Right ventricle myocardium inferior (tissue), 1 donor: ENCODE results near the gene PHF1. TPM values are rescaled to one million over a fixed set of nuclear protein-coding genes. Genes with fewer than 3 reads are reported as not detected.
"Not testable (repeated sequence)": the region's sequence is repeated elsewhere in the genome, so short reads cannot be mapped to it uniquely, and the experiment has no call there.

ENCODE experiments used
- ATAC-seq: fragments of 200-7000 bp; cut with Tn5 transposase; one replicate; pipeline ENCODE4 v1.9.1; 2020; ENCODE audit warnings: mild to moderate bottlenecking, moderate library complexity
- DNase-seq: peaks from one replicate; pipeline ENCODE4 v3.0.0; 2021; ENCODE audit errors: missing footprints
- intact Hi-C: fragments of 100-400 bp; cut with DNase I; formaldehyde crosslinking; loops from one replicate; pipeline ENCODE4 v1.11.0; 2022
- total RNA-seq: library from RNA; stranded (reverse); fragmentation: NEBNext Ultra II Directional; extraction: Animal tissue kit (Norgen Biotek cat#: 25700); gene quantifications from one replicate; pipeline ENCODE4 v1.2.1, GENCODE V29; 2021
- donor health status: DM: no; HTN: yes; CAD: no; lungs with severe emphysema.

Gene PHF1
- total RNA-seq, 1 donor from 2014 or later, result 43.5 TPM

GRCh38 chr6:33390173-33390572, 20.6 kb upstream of the PHF1 start:
- intact Hi-C loops, result loop anchor here (2.0 kb wide), 1 partner anchor 35 kb away; no protein-coding TSS in a partner anchor
- DNase-seq (no peak), ATAC-seq (no peak)

- DNase-seq (no peak), ATAC-seq (no peak)
- intact Hi-C loops, result loop anchor here (1.0 to 2.0 kb wide), 2 partner anchors 19 to 34 kb away; no protein-coding TSS in a partner anchor
Measured at GRCh38 chr6:33390767-33391277, 20.0 kb upstream of the PHF1 start.

GRCh38 chr6:33391278-33391921, 19.4 kb upstream of the PHF1 start, which contains the start of gene KIFC1:
Gene KIFC1 (plus strand): TSS chr6:33391823. CDS start chr6:33391986, 163 bp downstream.
- ATAC-seq, result peak; percentile 99
- intact Hi-C loops, result loop anchor here (1.0 to 2.0 kb wide), 2 partner anchors 19 to 33 kb away; no protein-coding TSS in a partner anchor
- DNase-seq, result peak; percentile 99

GRCh38 chr6:33391922-33392594, 18.8 kb upstream of the PHF1 start:
- intact Hi-C loops, result loop anchor here (1.0 to 2.0 kb wide), 2 partner anchors 18 to 33 kb away; no protein-coding TSS in a partner anchor
- DNase-seq (no peak), ATAC-seq (no peak)

- intact Hi-C loops, result no loop called here
- no peak for ATAC-seq
- DNase-seq, result no peak
Measured at GRCh38 chr6:33392595-33392948, 18.2 kb upstream of the PHF1 start.

GRCh38 chr6:33392979-33393378, 17.8 kb upstream of the PHF1 start:
- intact Hi-C loops, result no loop called here
- ATAC-seq (no peak), DNase-seq (no peak)

- ATAC-seq (no peak), DNase-seq (no peak)
- intact Hi-C loops, result no loop called here
Measured at GRCh38 chr6:33397541-33397940, 13.3 kb upstream of the PHF1 start.

GRCh38 chr6:33398601-33399000, 12.2 kb upstream of the PHF1 start:
- DNase-seq, ATAC-seq, intact Hi-C loops: not testable (repeated sequence)

- intact Hi-C loops, DNase-seq, ATAC-seq: not testable (repeated sequence)
Measured at GRCh38 chr6:33399881-33400280, 10.9 kb upstream of the PHF1 start.

- DNase-seq, result no peak
- ATAC-seq, result no peak
- intact Hi-C loops, result no loop called here
Measured at GRCh38 chr6:33404884-33405283, 5.9 kb upstream of the PHF1 start.

- DNase-seq (no peak), ATAC-seq (no peak)
- intact Hi-C loops, result no loop called here
Measured at GRCh38 chr6:33405386-33405940, 5.4 kb upstream of the PHF1 start.

- no peak for ATAC-seq
- no peak for DNase-seq
- intact Hi-C loops, result no loop called here
Measured at GRCh38 chr6:33406126-33406525, 4.7 kb upstream of the PHF1 start.

GRCh38 chr6:33407132-33407718, 3.6 kb upstream of the PHF1 start:
- intact Hi-C loops, result no loop called here
- DNase-seq (no peak), ATAC-seq (no peak)

- DNase-seq, result peak; percentile 99
- ATAC-seq, result peak; percentile 92
- intact Hi-C loops, result loop anchor here (1.0 to 10.0 kb wide), 5 partner anchors 19 to 285 kb away; partner anchors contain the start of genes KIFC1, PFDN6, WDR46 and ZBTB22
Measured at GRCh38 chr6:33410050-33410710, 634 bp upstream of the PHF1 start.

GRCh38 chr6:33411632-33412005, 805 bp downstream of the PHF1 start:
- intact Hi-C loops, result loop anchor here (10.0 kb wide), 2 partner anchors 127 to 283 kb away; partner anchors contain the start of genes PFDN6 and WDR46
- DNase-seq (no peak), ATAC-seq (no peak)

- no peak for DNase-seq
- no peak for ATAC-seq
- intact Hi-C loops, result loop anchor here (10.0 kb wide), 2 partner anchors 128 to 282 kb away; partner anchors contain the start of genes PFDN6 and WDR46
Measured at GRCh38 chr6:33412140-33413009, 1.6 kb downstream of the PHF1 start.

GRCh38 chr6:33413241-33414120, 2.7 kb downstream of the PHF1 start:
- intact Hi-C loops, result loop anchor here (10.0 kb wide), 2 partner anchors 129 to 281 kb away; partner anchors contain the start of genes PFDN6 and WDR46
- ATAC-seq, result no peak
- no peak for DNase-seq
